HCT116 (cell line): ENCODE measurements around the gene SGMS2. TPM values are rescaled to one million over a fixed set of nuclear protein-coding genes. Genes with fewer than 3 reads are reported as not detected.

Source experiments
- ATAC-seq: fragments of 200-7000 bp; cut with Tn5 transposase; 2 replicates; pipeline ENCODE4 v1.9.1; 2020; ENCODE audit warnings: mild to moderate bottlenecking, moderate library complexity
- BruUV-seq: library from RNA; stranded (reverse); fragments of 400-500 nt; replicated peaks from 2 replicates; lab custom pipeline; 2021; lab: Mats Ljungman, UMichigan
- CTCF ChIA-PET: fragments of 300-600 bp; sonication (Branson Sonifier 250); formaldehyde crosslinking; loops from one replicate; lab custom pipeline; 2021; ENCODE audit warnings: antibody characterized with exemption; lab: Charles Lee
- POLR2A ChIA-PET: fragments of 300-600, 350-600 bp; sonication (Branson Sonifier 250); formaldehyde crosslinking; loops from one replicate; lab custom pipeline; 2021; ENCODE audit warnings: antibody characterized with exemption; lab: Charles Lee
- RAD21 ChIA-PET, 2 experiments: fragments of 300-600 bp; sonication (Branson Sonifier 250); formaldehyde crosslinking; loops; one replicate each; lab custom pipeline; 2023; ENCODE audit warnings: low total read pairs in 2 of 2; ENCODE audit not compliant: uncharacterized antibody in 2 of 2, unreplicated experiment in 2 of 2, low non-redundant PET in 1 of 2; lab: Charles Lee
- DNase-seq: peaks from one replicate; pipeline ENCODE4 v3.0.0-alpha.2; 2010; ENCODE audit warnings: low read depth, low spot score
- H2AFZ ChIP-seq: fragments of 200-600 bp; shearing (Covaris generic), sonication (generic); 2 replicates; pipeline ENCODE4 v1.6.1; 2017; ENCODE audit warnings: low read depth, mixed run types, mixed read lengths, antibody characterized with exemption, low read length; ENCODE audit not compliant: poor library complexity, severe bottlenecking
- H3K27ac ChIP-seq: 2 replicates; pipeline ENCODE4 v1.5.1; 2012; ENCODE audit warnings: low read depth, low read length
- H3K27me3 ChIP-seq: fragments of 200-600 bp; sonication (generic); 2 replicates; pipeline ENCODE4 v1.6.1; 2016; ENCODE audit warnings: mixed run types, low read length, mixed read lengths; ENCODE audit not compliant: insufficient read depth
- H3K36me3 ChIP-seq, 2 experiments: fragments of 200-500 bp in 1 of 2; fragments of 200-600 bp in 1 of 2; sonication (Bioruptor generic) in 1 of 2; sonication (generic) in 1 of 2; 2 replicates each; pipeline versions ENCODE4 v1.5.1 to v1.6.1; 2014 to 2016; ENCODE audit warnings: low read length in 2 of 2, inconsistent platforms in 1 of 2, mixed read lengths in 1 of 2, mixed run types in 1 of 2; ENCODE audit not compliant: insufficient read depth in 2 of 2, control insufficient read depth in 1 of 2
- H3K4me1 ChIP-seq, 2 experiments: fragments of 200-600 bp in 1 of 2; sonication (generic) in 1 of 2; 2 replicates each; pipeline versions ENCODE4 v1.5.1 to v1.6.1; 2012 to 2017; ENCODE audit warnings: low read length in 2 of 2, inconsistent platforms in 1 of 2, mild to moderate bottlenecking in 1 of 2, mixed read lengths in 1 of 2, mixed run types in 1 of 2, moderate library complexity in 1 of 2; ENCODE audit not compliant: insufficient read depth in 2 of 2, control insufficient read depth in 1 of 2
- H3K4me2 ChIP-seq: fragments of 200-600 bp; sonication (generic); 2 replicates; pipeline ENCODE4 v1.6.1; 2017; ENCODE audit warnings: mixed run types, low read length, mixed read lengths
- H3K4me3 ChIP-seq, 2 experiments: fragments of 200-600 bp in 1 of 2; sonication (generic) in 1 of 2; replicated peaks in 1 of 2; 2 replicates each; pipeline ENCODE4 v1.5.1; 2011 to 2016; ENCODE audit warnings: low read length in 2 of 2, control low read depth in 1 of 2, low read depth in 1 of 2, mild to moderate bottlenecking in 1 of 2, mixed read lengths in 1 of 2, mixed run types in 1 of 2
- H3K79me2 ChIP-seq: fragments of 200-600 bp; sonication (generic); 2 replicates; pipeline ENCODE4 v1.6.1; 2017; ENCODE audit warnings: mild to moderate bottlenecking, mixed run types, low read length, moderate library complexity, mixed read lengths; ENCODE audit not compliant: insufficient read depth
- H3K9ac ChIP-seq: fragments of 200-600 bp; sonication (generic); 2 replicates; pipeline ENCODE4 v1.6.1; 2016; ENCODE audit warnings: low read length, mixed read lengths
- H3K9me2 ChIP-seq: fragments of 200-600 bp; sonication (generic), shearing (Covaris generic); 2 replicates; pipeline ENCODE4 v1.6.1; 2017; ENCODE audit warnings: mixed run types, mild to moderate bottlenecking, moderate library complexity; ENCODE audit not compliant: insufficient read depth
- H3K9me3 ChIP-seq, 2 experiments: fragments of 200-500 bp in 1 of 2; fragments of 200-600 bp in 1 of 2; sonication (Bioruptor generic) in 1 of 2; sonication (generic) in 1 of 2; 2 replicates each; pipeline ENCODE4 v1.6.1; 2014 to 2017; ENCODE audit warnings: low read length in 2 of 2, mixed read lengths in 2 of 2, inconsistent platforms in 1 of 2, low read depth in 1 of 2, mild to moderate bottlenecking in 1 of 2, mixed run types in 1 of 2, moderate library complexity in 1 of 2; ENCODE audit not compliant: control insufficient read depth in 1 of 2, insufficient read depth in 1 of 2
- H4K20me1 ChIP-seq: fragments of 200-600 bp; sonication (generic), shearing (Covaris generic); 2 replicates; pipeline ENCODE4 v1.6.1; 2017; ENCODE audit warnings: mixed run types, mild to moderate bottlenecking, moderate library complexity; ENCODE audit not compliant: insufficient read depth
- EGR1 ChIP-seq: IDR thresholded peaks from 2 replicates; pipeline ENCODE4 v1.6.1; 2012; ENCODE audit warnings: low read depth
- EZH2phosphoT487 ChIP-seq: fragments of 200-600 bp; IDR thresholded peaks from 2 replicates; pipeline ENCODE4 v1.6.1; 2018; ENCODE audit warnings: antibody characterized with exemption, borderline replicate concordance
- FOSL1 ChIP-seq: IDR thresholded peaks from 2 replicates; pipeline ENCODE4 v1.6.1; 2012; ENCODE audit warnings: low read depth
- JUND ChIP-seq: IDR thresholded peaks from 2 replicates; pipeline ENCODE4 v1.6.1; 2012
- POLR2AphosphoS5 ChIP-seq: IDR thresholded peaks from 2 replicates; pipeline ENCODE4 v1.6.1; 2011; ENCODE audit warnings: mild to moderate bottlenecking, low read depth, low read length, moderate library complexity
- SP1 ChIP-seq: IDR thresholded peaks from 2 replicates; pipeline ENCODE4 v1.6.1; 2012; ENCODE audit warnings: low read depth
- SRF ChIP-seq: IDR thresholded peaks from 2 replicates; pipeline ENCODE4 v1.6.1; 2012; ENCODE audit warnings: low read depth
- TCF7L2 ChIP-seq: IDR thresholded peaks from 2 replicates; pipeline ENCODE4 v1.7.0; 2011; ENCODE audit warnings: borderline replicate concordance, inconsistent platforms; ENCODE audit not compliant: insufficient read depth, insufficient read length; ENCODE audit errors: extremely low read depth
- YY1 ChIP-seq: IDR thresholded peaks from 2 replicates; pipeline ENCODE4 v1.6.1; 2011; ENCODE audit warnings: low read length, low read depth, moderate library complexity, mild to moderate bottlenecking; ENCODE audit not compliant: insufficient replicate concordance; ENCODE audit errors: extremely low read depth
- ZNF274 ChIP-seq: fragments of 200-500 bp; sonication (Bioruptor generic); IDR thresholded peaks from 2 replicates; pipeline ENCODE4 v1.6.1; 2014; ENCODE audit warnings: mild to moderate bottlenecking, low read depth, low read length, inconsistent platforms
- intact Hi-C: fragments of 100-400 bp; cut with micrococcal nuclease; formaldehyde crosslinking; loops from 2 replicates; pipeline ENCODE4 v1.10.0; 2022
- total RNA-seq: library from RNA; stranded (reverse); gene quantifications from one replicate; pipeline ENCODE4 v1.2.1, GENCODE V29; 2021; ENCODE audit not compliant: unreplicated experiment
- TF ChIP-seq, protein P1 (sequence below): IDR thresholded peaks from 2 replicates; pipeline ENCODE4 v1.6.1; 2012
- TF ChIP-seq, protein P2 (sequence below): IDR thresholded peaks from 2 replicates; pipeline ENCODE4 v1.6.1; 2012; ENCODE audit warnings: low read depth

SGMS2 gene
- total RNA-seq, 1 experiment from 2014 or later, result 36.6 TPM

DNA sequence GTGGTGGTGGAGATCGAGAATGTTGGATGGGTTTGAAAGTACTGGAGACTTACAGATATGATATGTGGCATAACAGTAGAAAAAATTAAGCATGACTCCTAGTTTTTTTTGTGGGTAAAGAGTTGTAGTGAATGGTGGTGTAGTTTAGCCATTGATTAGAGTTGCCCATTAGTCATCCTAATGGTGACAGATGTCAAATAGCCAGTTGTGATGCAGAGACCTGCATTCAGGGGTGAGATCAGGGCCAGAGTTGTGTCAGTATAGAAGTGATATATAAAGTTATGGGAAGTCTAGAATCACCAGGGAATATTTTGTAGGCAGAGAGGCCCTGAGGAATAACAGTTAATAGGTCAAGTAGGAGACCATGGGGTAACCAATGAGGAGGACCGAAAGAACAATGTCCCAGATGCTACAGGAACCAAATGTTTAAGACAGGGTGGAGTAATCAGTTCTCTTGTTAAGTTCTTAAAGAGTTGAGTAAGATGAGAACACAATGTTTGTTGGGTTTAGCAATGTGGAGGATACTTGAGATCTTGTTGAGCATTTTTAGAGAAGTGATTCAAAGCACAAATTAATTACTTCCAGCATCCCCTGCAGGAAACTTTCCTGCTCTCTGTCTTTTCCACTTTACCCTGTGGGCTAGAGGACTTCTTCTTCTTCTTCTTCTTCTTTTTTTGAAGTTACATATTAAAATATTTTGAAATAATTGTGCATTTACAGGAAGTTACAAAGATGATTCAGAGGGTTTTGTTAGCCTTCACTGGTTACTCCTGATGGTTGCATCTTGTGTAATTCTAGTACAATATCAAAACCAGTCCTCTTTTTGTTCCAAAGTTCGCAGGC is 13.3 kb downstream of the SGMS2 start:
- POLR2A ChIA-PET, result no interaction called here
- BruUV-seq, result no TSS peak
- no peaks in the 10 kb centered on the region for H3K9me2 ChIP-seq
- DNase-seq, result no peak
- intact Hi-C loops, result no loop called here
- no peak overlapping the region for H2AFZ ChIP-seq
- H3K36me3 ChIP-seq, result no peaks in the 10 kb centered on the region
- no peak overlapping the region for H3K27ac ChIP-seq
- CTCF ChIA-PET, result no interaction called here
- H3K79me2 ChIP-seq, result peaks cover 69% of the 10 kb centered on the region
- no peak overlapping the region for H3K4me2 ChIP-seq
- no peaks in the 10 kb centered on the region; a peak in 1 of 4 replicates for H3K4me1 ChIP-seq
- RAD21 ChIA-PET, result no interaction called here
- no peaks in the 10 kb centered on the region for H4K20me1 ChIP-seq
- ATAC-seq, result no peak
- no peak for TF ChIP-seq EGR1
- TF ChIP-seq, protein P1, sequence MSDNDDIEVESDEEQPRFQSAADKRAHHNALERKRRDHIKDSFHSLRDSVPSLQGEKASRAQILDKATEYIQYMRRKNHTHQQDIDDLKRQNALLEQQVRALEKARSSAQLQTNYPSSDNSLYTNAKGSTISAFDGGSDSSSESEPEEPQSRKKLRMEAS, result no peak
- TF ChIP-seq TCF7L2, result no peak
- TF ChIP-seq JUND, result no peak
- no peak for TF ChIP-seq EZH2phosphoT487
- no peak for TF ChIP-seq YY1
- TF ChIP-seq, protein P2, sequence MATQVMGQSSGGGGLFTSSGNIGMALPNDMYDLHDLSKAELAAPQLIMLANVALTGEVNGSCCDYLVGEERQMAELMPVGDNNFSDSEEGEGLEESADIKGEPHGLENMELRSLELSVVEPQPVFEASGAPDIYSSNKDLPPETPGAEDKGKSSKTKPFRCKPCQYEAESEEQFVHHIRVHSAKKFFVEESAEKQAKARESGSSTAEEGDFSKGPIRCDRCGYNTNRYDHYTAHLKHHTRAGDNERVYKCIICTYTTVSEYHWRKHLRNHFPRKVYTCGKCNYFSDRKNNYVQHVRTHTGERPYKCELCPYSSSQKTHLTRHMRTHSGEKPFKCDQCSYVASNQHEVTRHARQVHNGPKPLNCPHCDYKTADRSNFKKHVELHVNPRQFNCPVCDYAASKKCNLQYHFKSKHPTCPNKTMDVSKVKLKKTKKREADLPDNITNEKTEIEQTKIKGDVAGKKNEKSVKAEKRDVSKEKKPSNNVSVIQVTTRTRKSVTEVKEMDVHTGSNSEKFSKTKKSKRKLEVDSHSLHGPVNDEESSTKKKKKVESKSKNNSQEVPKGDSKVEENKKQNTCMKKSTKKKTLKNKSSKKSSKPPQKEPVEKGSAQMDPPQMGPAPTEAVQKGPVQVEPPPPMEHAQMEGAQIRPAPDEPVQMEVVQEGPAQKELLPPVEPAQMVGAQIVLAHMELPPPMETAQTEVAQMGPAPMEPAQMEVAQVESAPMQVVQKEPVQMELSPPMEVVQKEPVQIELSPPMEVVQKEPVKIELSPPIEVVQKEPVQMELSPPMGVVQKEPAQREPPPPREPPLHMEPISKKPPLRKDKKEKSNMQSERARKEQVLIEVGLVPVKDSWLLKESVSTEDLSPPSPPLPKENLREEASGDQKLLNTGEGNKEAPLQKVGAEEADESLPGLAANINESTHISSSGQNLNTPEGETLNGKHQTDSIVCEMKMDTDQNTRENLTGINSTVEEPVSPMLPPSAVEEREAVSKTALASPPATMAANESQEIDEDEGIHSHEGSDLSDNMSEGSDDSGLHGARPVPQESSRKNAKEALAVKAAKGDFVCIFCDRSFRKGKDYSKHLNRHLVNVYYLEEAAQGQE, result no peak
- TF ChIP-seq ZNF274, result no peak
- no peak for TF ChIP-seq SP1
- TF ChIP-seq SRF, result no peak
- no peak for TF ChIP-seq POLR2AphosphoS5
- no peak for TF ChIP-seq FOSL1
- no peaks in the 10 kb centered on the region for H3K27me3 ChIP-seq
- H3K4me3 ChIP-seq, result no peak overlapping the region
- H3K9ac ChIP-seq, result no peak overlapping the region
- H3K9me3 ChIP-seq, result no peaks in the 10 kb centered on the region
